Measurements from ENCODE around the gene ASCC2. TPM values are rescaled to one million over a fixed set of nuclear protein-coding genes. Genes with fewer than 3 reads are reported as not detected.

ASCC2 gene
- total and polyA plus RNA-seq, 2 experiments from 2014 or later = 23.0 to 49.7 TPM

GRCh38 chr22:29803190-29803589 lies 34.9 kb downstream of the ASCC2 start:
- H3K27me3 ChIP-seq = no peaks in the 10 kb centered on the region
- H3K4me1 ChIP-seq (ENCODE audit: low read depth) = peaks cover 16% of the 10 kb centered on the region
- no peak overlapping the region for H3K27ac ChIP-seq
- H3K4me3 ChIP-seq = no peak overlapping the region
- peaks cover 30% of the 10 kb centered on the region for H3K36me3 ChIP-seq
- DNase-seq (ENCODE audit: low read depth in 1 of 2, low spot score in 1 of 2) = no peak
- H3K9me3 ChIP-seq (ENCODE audit: low read depth) = no peaks in the 10 kb centered on the region
- no peak for TF ChIP-seq CTCF (IDR thresholded peaks at IDR 0.05; ENCODE audit: low read depth, low read length)

- Histone ChIP-seq H3K9me3 (ENCODE audit: low read depth) (no peaks in the 10 kb centered on the region), H3K4me3 (no peak overlapping the region), H3K36me3 (peaks cover 28% of the 10 kb centered on the region), H3K27ac (peak overlapping the region; percentile 70), H3K4me1 (ENCODE audit: low read depth) (peaks cover 16% of the 10 kb centered on the region), H3K27me3 (no peaks in the 10 kb centered on the region)
- no peak for DNase-seq (ENCODE audit: low read depth in 1 of 2, low spot score in 1 of 2)
- TF ChIP-seq CTCF (IDR thresholded peaks at IDR 0.05; ENCODE audit: low read depth, low read length) = no peak
These were observed 36.3 kb downstream of the ASCC2 start for GRCh38 chr22:29801796-29802195.

GRCh38 chr22:29801153-29801552 lies 36.9 kb downstream of the ASCC2 start:
- Histone ChIP-seq H3K27me3 (no peaks in the 10 kb centered on the region), H3K27ac (peak overlapping the region; percentile 70), H3K36me3 (peaks cover 23% of the 10 kb centered on the region), H3K4me3 (no peak overlapping the region), H3K4me1 (ENCODE audit: low read depth) (peaks cover 16% of the 10 kb centered on the region), H3K9me3 (ENCODE audit: low read depth) (no peaks in the 10 kb centered on the region)
- DNase-seq (ENCODE audit: low read depth in 1 of 2, low spot score in 1 of 2) = peak; percentile 51 to 56
- no peak for TF ChIP-seq CTCF (IDR thresholded peaks at IDR 0.05; ENCODE audit: low read depth, low read length)

- peaks cover 16% of the 10 kb centered on the region for H3K4me1 ChIP-seq (ENCODE audit: low read depth)
- no peak overlapping the region for H3K4me3 ChIP-seq
- DNase-seq (ENCODE audit: low read depth in 1 of 2, low spot score in 1 of 2) = peak in 1 of 2 donors; percentile 97
- H3K36me3 ChIP-seq = peaks cover 14% of the 10 kb centered on the region
- no peak for TF ChIP-seq CTCF (IDR thresholded peaks at IDR 0.05; ENCODE audit: low read depth, low read length)
- no peak overlapping the region for H3K27ac ChIP-seq
- H3K9me3 ChIP-seq (ENCODE audit: low read depth) = no peaks in the 10 kb centered on the region
- H3K27me3 ChIP-seq = no peaks in the 10 kb centered on the region
These were observed 38.8 kb downstream of the ASCC2 start for GRCh38 chr22:29799217-29799680.

- no peak for TF ChIP-seq CTCF (IDR thresholded peaks at IDR 0.05; ENCODE audit: low read depth, low read length)
- H3K27me3 ChIP-seq = no peaks in the 10 kb centered on the region
- DNase-seq (ENCODE audit: low read depth in 1 of 2, low spot score in 1 of 2) = no peak
- peaks cover 14% of the 10 kb centered on the region for H3K36me3 ChIP-seq
- H3K9me3 ChIP-seq (ENCODE audit: low read depth) = no peaks in the 10 kb centered on the region
- no peak overlapping the region for H3K27ac ChIP-seq
- peaks cover 11% of the 10 kb centered on the region for H3K4me1 ChIP-seq (ENCODE audit: low read depth)
- H3K4me3 ChIP-seq = no peak overlapping the region
These were observed 39.3 kb downstream of the ASCC2 start for GRCh38 chr22:29798801-29799200.

- no peak overlapping the region for H3K27ac ChIP-seq
- H3K27me3 ChIP-seq = no peaks in the 10 kb centered on the region
- no peak for TF ChIP-seq CTCF (IDR thresholded peaks at IDR 0.05; ENCODE audit: low read depth, low read length)
- H3K9me3 ChIP-seq (ENCODE audit: low read depth) = no peaks in the 10 kb centered on the region
- H3K4me3 ChIP-seq = no peak overlapping the region
- DNase-seq (ENCODE audit: low read depth in 1 of 2, low spot score in 1 of 2) = peak in 1 of 2 donors; percentile 37
- peaks cover 9% of the 10 kb centered on the region for H3K36me3 ChIP-seq
- peaks cover 11% of the 10 kb centered on the region for H3K4me1 ChIP-seq (ENCODE audit: low read depth)
These were observed 39.8 kb downstream of the ASCC2 start for GRCh38 chr22:29798318-29798717.

Measured in cardiac muscle cell (in vitro differentiated cells and primary cell).